Endothelial cell of umbilical vein (primary cell): ENCODE measurements around the gene WDR37.

Experiments used
- CTCF ChIP-seq, 2 donors: IDR thresholded peaks; 1 replicate in 1 of 2; 2 replicates in 1 of 2; pipeline ENCODE4 v1.5.1; 2011; ENCODE audit warnings: low read length in 2 of 2, mild to moderate bottlenecking in 2 of 2, moderate library complexity in 2 of 2, control low read depth in 1 of 2, inconsistent platforms in 1 of 2, low read depth in 1 of 2; ENCODE audit not compliant: insufficient read depth in 1 of 2; ENCODE audit errors: extremely low read depth in 1 of 2
- POLR2A ChIP-seq: IDR thresholded peaks from 2 replicates; pipeline ENCODE4 v1.6.1; 2012; ENCODE audit warnings: low read depth, mild to moderate bottlenecking, control low read depth, low read length

GRCh38 chr10:1019362-1019761, 36.8 kb upstream of the WDR37 start:
- TF ChIP-seq CTCF (IDR thresholded peaks at IDR 0.05; ENCODE audit: extremely low read depth in 1 of 2, insufficient read depth in 1 of 2, low read depth in 1 of 2, low read length in 2 of 2): no peak
- TF ChIP-seq POLR2A: no peak
